ENCODE results near the gene UBXN6.

The UBXN6 gene

GRCh38 chr19:4409123-4409933, 48.3 kb downstream of the UBXN6 start:
- DNase-seq (ENCODE audit: low read depth in 2 of 2), result no peak

- no peak for DNase-seq (ENCODE audit: low read depth in 2 of 2)
Observed at GRCh38 chr19:4406626-4407025, 51.0 kb downstream of the UBXN6 start.

- no peak for DNase-seq (ENCODE audit: low read depth in 2 of 2)
Observed at GRCh38 chr19:4405977-4406376, 51.6 kb downstream of the UBXN6 start.

GRCh38 chr19:4403005-4403761, 54.4 kb downstream of the UBXN6 start:
- peak in 1 of 2 donors; percentile 2 for DNase-seq (ENCODE audit: low read depth in 2 of 2)

- peak; percentile 98 to 99 for DNase-seq (ENCODE audit: low read depth in 2 of 2)
Observed at GRCh38 chr19:4402171-4403004, 55.2 kb downstream of the UBXN6 start, which contains the start of gene CHAF1A. TSS of gene CHAF1A (plus strand) at chr19:4402640. CDS start at chr19:4402763, 123 bp downstream.

- DNase-seq (ENCODE audit: low read depth in 2 of 2), result no peak
Observed at GRCh38 chr19:4401769-4402170, 55.8 kb downstream of the UBXN6 start.

GRCh38 chr19:4400135-4400936, 57.3 kb downstream of the UBXN6 start, which contains the start of gene SH3GL1:
TSS of gene SH3GL1 (minus strand) at chr19:4400547. CDS start at chr19:4400368, 179 bp downstream.
- DNase-seq (ENCODE audit: low read depth in 2 of 2), result peak; percentile 89 to 90

- DNase-seq (ENCODE audit: low read depth in 2 of 2), result no peak
Observed at GRCh38 chr19:4399812-4400134, 57.8 kb downstream of the UBXN6 start.

GRCh38 chr19:4396949-4397783, 60.4 kb downstream of the UBXN6 start:
- no peak for DNase-seq (ENCODE audit: low read depth in 2 of 2)
